Suppressor macrophage treated with lipopolysaccharide for 1 hour (primary cell): Measurements from ENCODE around the gene RAB40A.
"Not testable (repeated sequence)": the region's sequence is repeated elsewhere in the genome, so short reads cannot be mapped to it uniquely, and the experiment has no call there.

Source experiments
- DNase-seq, 3 donors: peaks; one replicate each; pipeline ENCODE4 v3.0.0-alpha.2; 2020 to 2022

The RAB40A gene

GRCh38 chrX:103460001-103460755 is 59.1 kb downstream of the RAB40A start:
- not testable (repeated sequence) for DNase-seq

- DNase-seq, result no peak
Observed at GRCh38 chrX:103453655-103454054, 65.6 kb downstream of the RAB40A start.
